ENCODE data around the gene XG. TPM values are rescaled to one million over a fixed set of nuclear protein-coding genes. Genes with fewer than 3 reads are reported as not detected.

Gene XG
- polyA plus RNA-seq, 3 donors, result not detected

DNA sequence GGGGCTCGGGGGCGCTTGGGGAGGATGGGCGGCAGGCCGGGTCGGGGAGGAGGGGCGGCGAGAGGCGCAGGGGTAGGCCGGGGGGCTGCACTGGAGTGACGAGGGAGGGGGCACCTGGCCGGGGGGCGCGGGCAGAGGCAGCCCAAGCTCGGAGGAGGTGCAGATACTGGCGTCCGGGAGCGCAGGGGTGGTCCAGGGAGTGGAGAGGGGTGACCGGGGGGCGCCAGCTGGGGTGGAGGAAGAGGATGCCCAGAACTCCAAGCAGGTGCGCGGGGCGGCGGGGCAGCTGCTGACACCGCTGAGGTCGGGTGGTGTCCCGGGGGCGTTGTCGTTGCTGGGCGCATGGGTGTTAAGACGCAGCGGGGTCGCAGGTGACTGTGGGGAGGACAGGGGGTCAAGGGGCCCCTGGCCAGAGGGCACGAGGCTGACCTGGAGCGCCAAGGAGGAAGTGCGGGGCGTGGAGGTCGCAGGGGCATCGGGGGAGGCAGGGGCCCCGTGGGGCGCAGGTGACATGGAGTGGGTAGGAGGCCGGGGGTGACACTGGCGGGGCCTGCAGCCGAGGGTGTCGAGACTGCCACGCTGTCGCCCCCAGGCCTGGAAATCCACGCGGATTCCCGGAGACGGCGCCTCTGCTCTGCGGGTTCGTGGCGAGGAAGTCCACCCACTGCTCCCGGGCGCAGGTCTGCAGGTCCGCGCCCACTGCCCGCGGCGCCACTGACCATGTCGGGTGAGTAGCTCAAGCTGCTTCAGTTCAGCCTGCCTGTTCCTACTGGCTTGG, 77.8 kb downstream of the XG start:
- H3K4me3 Mint-ChIP-seq, result peak overlapping the region; percentile 24 to 30
- Histone ChIP-seq H3K79me2 (ENCODE audit: insufficient read depth, low read length) (no peaks in the 10 kb centered on the region), H3K4me1 (ENCODE audit: control insufficient read depth in 1 of 2, insufficient read depth in 2 of 2, low read length in 2 of 2) (peaks cover 0 to 6% of the 10 kb centered on the region in 2 donors), H3K27me3 (ENCODE audit: control insufficient read depth in 2 of 2, insufficient read depth in 2 of 2, low read length in 2 of 2) (peaks cover 24 to 29% of the 10 kb centered on the region in 2 donors), H2AFZ (ENCODE audit: insufficient read depth, low read depth, low read length, poor library complexity, severe bottlenecking) (peak overlapping the region; percentile 8), H3K9ac (ENCODE audit: insufficient read depth, low read length, poor library complexity, severe bottlenecking) (no peak overlapping the region), H3K27ac (ENCODE audit: low read depth in 1 of 2, low read length in 2 of 2) (no peak overlapping the region), H3K9me3 (replicated peaks in 1 of 2; ENCODE audit: control insufficient read depth in 1 of 2, insufficient read depth in 1 of 2, low read length in 2 of 2) (peaks cover 0 to 11% of the 10 kb centered on the region in 2 donors), H3K36me3 (replicated peaks in 1 of 2; ENCODE audit: control insufficient read depth in 1 of 2, insufficient read depth in 2 of 2, low read length in 2 of 2) (no peaks in the 10 kb centered on the region), H4K20me1 (ENCODE audit: insufficient read depth, low read length) (no peaks in the 10 kb centered on the region), H3K4me2 (replicated peaks; ENCODE audit: extremely low read depth, low read length, poor library complexity, severe bottlenecking) (peak overlapping the region; percentile 53), H3K4me3 (replicated peaks in 1 of 3; ENCODE audit: low read depth in 2 of 3, low read length in 3 of 3) (peak overlapping the region in 1 of 3 experiments; percentile 38)
- no peaks in the 10 kb centered on the region for H3K36me3 Mint-ChIP-seq
- H3K9me3 Mint-ChIP-seq, result no peaks in the 10 kb centered on the region
- H3K4me1 Mint-ChIP-seq, result no peaks in the 10 kb centered on the region
- H3K27ac Mint-ChIP-seq, result no peak overlapping the region
- intact Hi-C loops (cut with micrococcal nuclease), result no loop called here
- no peak for TF ChIP-seq CTCF (IDR thresholded peaks at IDR 0.05)
- no peak for DNase-seq
- peaks cover 15 to 26% (median 23%) of the 10 kb centered on the region in 3 donors for H3K27me3 Mint-ChIP-seq (ENCODE audit: low read depth in 3 of 3)
- 33% methylated on average over 27 of the region's 62 CpGs for WGBS (ENCODE audit: insufficient coverage)

- Histone ChIP-seq H3K9ac (ENCODE audit: insufficient read depth, low read length, poor library complexity, severe bottlenecking) (no peak overlapping the region), H3K36me3 (replicated peaks in 1 of 2; ENCODE audit: control insufficient read depth in 1 of 2, insufficient read depth in 2 of 2, low read length in 2 of 2) (no peaks in the 10 kb centered on the region), H3K79me2 (ENCODE audit: insufficient read depth, low read length) (no peaks in the 10 kb centered on the region), H2AFZ (ENCODE audit: insufficient read depth, low read depth, low read length, poor library complexity, severe bottlenecking) (no peak overlapping the region), H3K4me3 (replicated peaks in 1 of 3; ENCODE audit: low read depth in 2 of 3, low read length in 3 of 3) (no peak overlapping the region), H3K9me3 (replicated peaks in 1 of 2; ENCODE audit: control insufficient read depth in 1 of 2, insufficient read depth in 1 of 2, low read length in 2 of 2) (peaks cover 0 to 11% of the 10 kb centered on the region in 2 donors), H4K20me1 (ENCODE audit: insufficient read depth, low read length) (no peaks in the 10 kb centered on the region), H3K4me1 (ENCODE audit: control insufficient read depth in 1 of 2, insufficient read depth in 2 of 2, low read length in 2 of 2) (peaks cover 0 to 6% of the 10 kb centered on the region in 2 donors), H3K27ac (ENCODE audit: low read depth in 1 of 2, low read length in 2 of 2) (no peak overlapping the region), H3K27me3 (ENCODE audit: control insufficient read depth in 2 of 2, insufficient read depth in 2 of 2, low read length in 2 of 2) (peaks cover 22 to 27% of the 10 kb centered on the region in 2 donors), H3K4me2 (replicated peaks; ENCODE audit: extremely low read depth, low read length, poor library complexity, severe bottlenecking) (no peak overlapping the region)
- WGBS (ENCODE audit: insufficient coverage), result 100% methylated on average over 2 of the region's 14 CpGs
- no peak for DNase-seq
- H3K4me1 Mint-ChIP-seq, result no peaks in the 10 kb centered on the region
- intact Hi-C loops (cut with micrococcal nuclease), result no loop called here
- H3K4me3 Mint-ChIP-seq, result no peak overlapping the region
- H3K9me3 Mint-ChIP-seq, result peaks cover under 1 to 10% (median 8%) of the 10 kb centered on the region in 7 donors
- no peak overlapping the region for H3K27ac Mint-ChIP-seq
- TF ChIP-seq CTCF (IDR thresholded peaks at IDR 0.05), result no peak
- H3K27me3 Mint-ChIP-seq (ENCODE audit: low read depth in 3 of 3), result peaks cover 15 to 26% (median 23%) of the 10 kb centered on the region in 3 donors
- no peaks in the 10 kb centered on the region for H3K36me3 Mint-ChIP-seq
Measured at GRCh38 chrX:2831471-2832228, 79.8 kb downstream of the XG start.

Measured in CD14-positive monocyte (primary cell).